Neural progenitor cell (in vitro differentiated cells): ENCODE measurements around the gene ATXN8OS. TPM values are rescaled to one million over a fixed set of nuclear protein-coding genes. Genes with fewer than 3 reads are reported as not detected.

Experiments
- DNase-seq: peaks from one replicate; pipeline ENCODE4 v3.0.0-alpha.2; 2016; ENCODE audit warnings: low spot score
- H2AFZ ChIP-seq: fragments of 200-600 bp; sonication (generic); replicated peaks from 2 replicates; pipeline ENCODE4 v1.6.1; 2016; ENCODE audit warnings: antibody characterized with exemption
- H3F3A ChIP-seq: fragments of 200-600 bp; sonication (generic); 2 replicates; pipeline ENCODE4 v1.6.1; 2016; ENCODE audit warnings: antibody characterized with exemption, low read depth
- H3K27ac ChIP-seq: fragments of 200-600 bp; sonication (generic); 2 replicates; pipeline ENCODE4 v1.5.1; 2016; ENCODE audit warnings: mild to moderate bottlenecking
- H3K27me3 ChIP-seq: fragments of 200-600 bp; sonication (generic); 2 replicates; pipeline ENCODE4 v1.6.1; 2016; ENCODE audit warnings: mild to moderate bottlenecking, moderate library complexity
- H3K36me3 ChIP-seq: fragments of 200-600 bp; sonication (generic); 2 replicates; pipeline ENCODE4 v1.5.1; 2016
- H3K4me1 ChIP-seq: fragments of 200-600 bp; sonication (generic); 2 replicates; pipeline ENCODE4 v1.6.1; 2016; ENCODE audit warnings: mixed run types
- H3K4me2 ChIP-seq: fragments of 200-600 bp; sonication (generic); 2 replicates; pipeline ENCODE4 v1.6.1; 2016
- H3K4me3 ChIP-seq: fragments of 200-600 bp; sonication (generic); 2 replicates; pipeline ENCODE4 v1.5.1; 2016
- H3K79me2 ChIP-seq: fragments of 200-600 bp; sonication (generic); 2 replicates; pipeline ENCODE4 v1.6.1; 2016; ENCODE audit warnings: low read depth
- H3K9ac ChIP-seq: fragments of 200-600 bp; sonication (generic); 2 replicates; pipeline ENCODE4 v1.6.1; 2016
- H3K9me3 ChIP-seq: fragments of 200-600 bp; sonication (generic); 2 replicates; pipeline ENCODE4 v1.5.1; 2016; ENCODE audit warnings: low read depth
- H4K20me1 ChIP-seq: fragments of 200-600 bp; sonication (generic); 2 replicates; pipeline ENCODE4 v1.6.1; 2016; ENCODE audit warnings: low read depth
- H3K27ac Mint-ChIP-seq: 3 replicates; pipeline ENCODE4 v1.8.0; 2021; ENCODE audit warnings: mixed read lengths
- H3K27me3 Mint-ChIP-seq: 2 replicates; pipeline ENCODE4 v1.8.0; 2022; ENCODE audit warnings: low read depth, mild to moderate bottlenecking, inconsistent platforms, moderate library complexity, mixed read lengths; ENCODE audit not compliant: insufficient read depth
- H3K36me3 Mint-ChIP-seq: 3 replicates; pipeline ENCODE4 v1.8.0; 2021; ENCODE audit warnings: mixed read lengths
- H3K4me1 Mint-ChIP-seq: 3 replicates; pipeline ENCODE4 v1.8.0; 2021; ENCODE audit warnings: mixed read lengths
- H3K4me3 Mint-ChIP-seq: 3 replicates; pipeline ENCODE4 v1.8.0; 2021; ENCODE audit warnings: mild to moderate bottlenecking, moderate library complexity, mixed read lengths
- H3K9me3 Mint-ChIP-seq: 3 replicates; pipeline ENCODE4 v1.8.0; 2020; ENCODE audit warnings: mixed read lengths
- EZH2 ChIP-seq: fragments of 200-600 bp; sonication (generic); IDR thresholded peaks from 2 replicates; pipeline ENCODE4 v1.6.1; 2017; ENCODE audit warnings: antibody characterized with exemption, mild to moderate bottlenecking, moderate library complexity
- EZH2phosphoT487 ChIP-seq: fragments of 200-600 bp; sonication (generic); IDR thresholded peaks from 2 replicates; pipeline ENCODE4 v1.6.1; 2017; ENCODE audit warnings: antibody characterized with exemption
- total RNA-seq: library from RNA; depleted of rRNA; stranded (reverse); fragments of >200 nt; gene quantifications from 2 replicates; pipeline ENCODE4 v1.2.3, GENCODE V29; 2015; ENCODE audit warnings: low replicate concordance
- TF ChIP-seq, protein P1 (sequence below): fragments of 200-600 bp; sonication (generic); IDR thresholded peaks from 2 replicates; pipeline ENCODE4 v1.5.1; 2017; ENCODE audit warnings: antibody characterized with exemption, mild to moderate bottlenecking

ATXN8OS gene
- total RNA-seq, 1 donor from 2014 or later, result not detected

DNA sequence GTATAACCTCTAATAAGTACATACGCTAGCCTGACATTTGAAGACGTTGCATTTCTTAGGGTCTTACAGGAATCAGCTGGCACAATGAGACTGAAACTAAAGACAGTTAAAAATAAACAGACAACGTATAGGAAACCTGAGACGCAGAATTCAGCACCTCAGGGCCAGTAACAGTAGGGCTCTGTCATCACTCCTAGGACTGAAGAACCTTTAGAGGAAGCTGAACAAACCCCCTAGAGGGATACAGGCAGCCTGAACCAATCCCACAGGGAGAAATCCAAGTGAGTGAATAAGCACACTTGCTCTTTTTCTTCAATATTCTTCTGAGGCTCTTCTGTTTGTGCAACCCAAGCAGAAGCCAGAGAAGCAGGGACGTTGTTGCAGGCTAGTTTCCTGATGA, 54.5 kb downstream of the ATXN8OS start:
- TF ChIP-seq, protein P1, sequence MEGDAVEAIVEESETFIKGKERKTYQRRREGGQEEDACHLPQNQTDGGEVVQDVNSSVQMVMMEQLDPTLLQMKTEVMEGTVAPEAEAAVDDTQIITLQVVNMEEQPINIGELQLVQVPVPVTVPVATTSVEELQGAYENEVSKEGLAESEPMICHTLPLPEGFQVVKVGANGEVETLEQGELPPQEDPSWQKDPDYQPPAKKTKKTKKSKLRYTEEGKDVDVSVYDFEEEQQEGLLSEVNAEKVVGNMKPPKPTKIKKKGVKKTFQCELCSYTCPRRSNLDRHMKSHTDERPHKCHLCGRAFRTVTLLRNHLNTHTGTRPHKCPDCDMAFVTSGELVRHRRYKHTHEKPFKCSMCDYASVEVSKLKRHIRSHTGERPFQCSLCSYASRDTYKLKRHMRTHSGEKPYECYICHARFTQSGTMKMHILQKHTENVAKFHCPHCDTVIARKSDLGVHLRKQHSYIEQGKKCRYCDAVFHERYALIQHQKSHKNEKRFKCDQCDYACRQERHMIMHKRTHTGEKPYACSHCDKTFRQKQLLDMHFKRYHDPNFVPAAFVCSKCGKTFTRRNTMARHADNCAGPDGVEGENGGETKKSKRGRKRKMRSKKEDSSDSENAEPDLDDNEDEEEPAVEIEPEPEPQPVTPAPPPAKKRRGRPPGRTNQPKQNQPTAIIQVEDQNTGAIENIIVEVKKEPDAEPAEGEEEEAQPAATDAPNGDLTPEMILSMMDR, result no peak
- TF ChIP-seq EZH2, result no peak
- TF ChIP-seq EZH2phosphoT487, result no peak
- H2AFZ ChIP-seq, result peak overlapping the region; percentile 92
- Mint-ChIP-seq H3K36me3 (no peaks in the 10 kb centered on the region), H3K4me1 (no peaks in the 10 kb centered on the region), H3K27ac (no peak overlapping the region), H3K27me3 (no peaks in the 10 kb centered on the region), H3K4me3 (no peak overlapping the region), H3K9me3 (no peaks in the 10 kb centered on the region)
- H3K4me2 ChIP-seq, result no peak overlapping the region
- H3F3A ChIP-seq, result no peaks in the 10 kb centered on the region
- no peaks in the 10 kb centered on the region for H3K9me3 ChIP-seq
- H3K79me2 ChIP-seq, result no peaks in the 10 kb centered on the region
- H4K20me1 ChIP-seq, result no peaks in the 10 kb centered on the region
- H3K4me1 ChIP-seq, result peaks cover 3% of the 10 kb centered on the region
- DNase-seq, result peak; percentile 30
- no peak overlapping the region for H3K27ac ChIP-seq
- no peak overlapping the region for H3K4me3 ChIP-seq
- no peaks in the 10 kb centered on the region for H3K36me3 ChIP-seq
- H3K9ac ChIP-seq, result no peak overlapping the region
- no peaks in the 10 kb centered on the region for H3K27me3 ChIP-seq

DNA sequence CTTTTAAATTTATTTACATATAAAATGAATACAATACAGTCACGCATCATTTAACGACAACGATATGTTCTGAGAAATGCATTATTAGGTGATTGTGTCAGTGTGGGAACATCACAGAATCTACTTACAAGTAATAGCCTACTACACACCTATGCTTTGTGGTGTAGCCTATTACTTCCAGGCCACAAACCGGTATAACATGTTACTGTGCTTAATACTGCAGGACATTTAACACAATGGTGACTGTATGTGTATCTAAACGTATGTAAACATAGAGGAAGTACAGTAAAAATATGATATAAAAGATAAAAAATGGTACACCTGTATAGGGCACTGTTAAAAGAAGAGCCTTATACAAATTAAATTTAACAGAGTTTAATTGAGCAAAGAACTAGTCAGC, 63.1 kb downstream of the ATXN8OS start:
- no peaks in the 10 kb centered on the region for H3K4me1 Mint-ChIP-seq
- H3F3A ChIP-seq, result no peaks in the 10 kb centered on the region
- H3K4me3 ChIP-seq, result no peak overlapping the region
- H3K27me3 Mint-ChIP-seq, result peaks cover 2% of the 10 kb centered on the region
- no peaks in the 10 kb centered on the region for H3K27me3 ChIP-seq
- no peaks in the 10 kb centered on the region for H3K9me3 Mint-ChIP-seq
- H3K9me3 ChIP-seq, result no peaks in the 10 kb centered on the region
- H3K4me3 Mint-ChIP-seq, result no peak overlapping the region
- H3K9ac ChIP-seq, result no peak overlapping the region
- H3K4me2 ChIP-seq, result no peak overlapping the region
- no peaks in the 10 kb centered on the region for H3K79me2 ChIP-seq
- no peaks in the 10 kb centered on the region for H4K20me1 ChIP-seq
- TF ChIP-seq, protein P1, result no peak
- TF ChIP-seq EZH2phosphoT487, result no peak
- TF ChIP-seq EZH2, result no peak
- H3K36me3 Mint-ChIP-seq, result no peaks in the 10 kb centered on the region
- no peak overlapping the region for H3K27ac Mint-ChIP-seq
- no peaks in the 10 kb centered on the region for H3K4me1 ChIP-seq
- peak overlapping the region; percentile 15 for H2AFZ ChIP-seq
- no peak for DNase-seq
- H3K27ac ChIP-seq, result no peak overlapping the region
- H3K36me3 ChIP-seq, result no peaks in the 10 kb centered on the region

DNA sequence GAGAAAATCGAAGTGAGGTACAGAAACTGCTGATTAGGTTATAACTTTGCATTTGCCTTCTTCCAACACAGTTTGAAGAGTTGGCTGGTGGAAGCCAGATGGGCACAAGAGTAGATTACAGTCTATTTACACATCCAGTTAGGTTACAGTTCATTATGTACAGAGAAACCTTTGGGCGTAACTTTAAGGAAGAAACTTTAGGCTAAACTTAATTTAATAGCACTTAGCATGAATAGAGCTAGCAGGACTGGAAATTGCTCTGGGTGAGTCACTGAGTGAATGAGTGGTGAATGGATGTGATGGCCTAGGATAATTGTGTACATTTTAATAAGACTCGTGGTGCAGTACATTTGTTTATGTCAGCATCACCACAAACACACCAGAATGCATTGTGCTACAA, 63.5 kb downstream of the ATXN8OS start:
- H3K4me3 ChIP-seq, result no peak overlapping the region
- no peaks in the 10 kb centered on the region for H3K9me3 ChIP-seq
- H3K36me3 ChIP-seq, result no peaks in the 10 kb centered on the region
- TF ChIP-seq EZH2phosphoT487 (no peak), EZH2 (no peak)
- TF ChIP-seq, protein P1, result no peak
- H2AFZ ChIP-seq, result peak overlapping the region; percentile 15
- Mint-ChIP-seq H3K9me3 (no peaks in the 10 kb centered on the region), H3K27ac (no peak overlapping the region), H3K27me3 (peaks cover 2% of the 10 kb centered on the region), H3K4me3 (no peak overlapping the region), H3K4me1 (no peaks in the 10 kb centered on the region), H3K36me3 (no peaks in the 10 kb centered on the region)
- no peaks in the 10 kb centered on the region for H3K79me2 ChIP-seq
- no peaks in the 10 kb centered on the region for H3F3A ChIP-seq
- no peak overlapping the region for H3K4me2 ChIP-seq
- no peaks in the 10 kb centered on the region for H3K27me3 ChIP-seq
- no peak overlapping the region for H3K27ac ChIP-seq
- H3K9ac ChIP-seq, result no peak overlapping the region
- no peaks in the 10 kb centered on the region for H3K4me1 ChIP-seq
- no peak for DNase-seq
- no peaks in the 10 kb centered on the region for H4K20me1 ChIP-seq
